ENCODE data around the gene CXCL16.
A peak's percentile ranks its signal among the peaks of the same experiment; 100 is the strongest.
"Not testable (repeated sequence)": the region's sequence is repeated elsewhere in the genome, so short reads cannot be mapped to it uniquely, and the experiment has no call there.

CXCL16 gene

GRCh38 chr17:4706121-4706520 lies 33.6 kb downstream of the CXCL16 start:
- TF ChIP-seq ZNF274 (IDR thresholded peaks at IDR 0.05; ENCODE audit: low read depth, low read length) = no peak

DNA sequence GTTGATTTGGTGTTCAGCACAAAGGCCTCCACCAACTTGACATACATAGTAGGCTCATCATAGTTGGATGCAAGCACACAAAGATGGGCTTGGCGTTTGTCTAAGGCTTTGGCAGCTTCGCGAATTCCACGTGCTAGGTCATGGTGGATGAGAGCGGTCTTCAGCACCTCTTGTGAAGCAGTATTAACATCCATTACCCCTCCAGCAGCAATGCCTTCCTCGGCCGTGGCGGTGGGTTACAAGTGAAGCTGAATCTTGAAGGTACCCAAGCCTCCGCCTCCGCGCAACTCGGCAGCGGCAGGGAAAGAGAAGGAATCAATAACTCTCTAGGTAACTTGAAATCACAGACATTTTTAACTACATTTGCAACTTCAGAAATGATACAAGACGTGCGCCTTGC lies 34.7 kb downstream of the CXCL16 start:
- H3K4me3 ChIP-seq (ENCODE audit: low read length) = peak overlapping the region; percentile 89; the same call in 1 of the 2 replicates
- TF ChIP-seq ZNF274 (IDR thresholded peaks at IDR 0.05; ENCODE audit: low read depth, low read length) = no peak

More at GRCh38 chr17:4706121-4706520, 33.6 kb downstream of the CXCL16 start:
- H3K4me3 ChIP-seq (ENCODE audit: low read length) = no peak overlapping the region

- H3K4me3 ChIP-seq (ENCODE audit: low read length) = peak overlapping the region; percentile 89
Measured at GRCh38 chr17:4704574-4704907, 35.2 kb downstream of the CXCL16 start.

DNA sequence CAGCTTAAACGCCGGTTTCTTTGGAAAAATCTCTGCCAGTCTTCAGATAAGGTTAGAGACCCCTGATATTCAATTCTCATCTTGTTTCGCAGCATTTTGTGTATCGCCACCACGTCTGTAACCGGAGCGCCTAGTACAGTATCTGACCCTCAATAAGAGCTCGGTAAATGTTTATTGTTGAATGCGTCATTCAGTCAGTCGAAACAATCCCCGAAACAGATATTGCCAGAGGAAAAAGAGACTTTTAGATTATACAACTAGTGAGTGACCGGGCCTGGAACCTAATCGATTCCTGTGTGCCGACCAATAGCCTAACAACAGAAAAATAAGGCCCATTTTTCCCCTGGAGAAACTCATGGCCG lies 36.4 kb downstream of the CXCL16 start:
- TF ChIP-seq ZNF274 (IDR thresholded peaks at IDR 0.05; ENCODE audit: low read depth, low read length) = no peak
- peak overlapping the region; percentile 89 for H3K4me3 ChIP-seq (ENCODE audit: low read length)

DNA sequence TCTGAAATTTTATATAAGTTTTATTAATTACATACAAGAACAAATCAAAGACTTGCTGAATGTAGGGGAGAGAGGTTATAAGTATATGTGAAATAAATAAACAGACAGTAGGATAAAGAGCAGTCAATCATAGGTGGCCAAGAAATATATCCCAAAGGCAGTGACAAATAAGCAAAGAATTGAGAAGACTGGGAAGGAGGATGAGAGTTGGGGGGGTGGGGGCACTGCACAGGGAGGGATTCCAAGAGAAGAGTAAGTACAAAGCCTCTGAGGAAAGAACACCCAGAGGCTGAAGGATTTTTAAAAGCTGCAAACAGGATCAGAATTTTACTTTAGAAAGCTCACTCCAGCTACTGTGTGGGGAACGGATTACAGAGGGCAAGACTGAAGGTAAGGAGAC lies 38.6 kb downstream of the CXCL16 start:
- no peak overlapping the region for H3K4me3 ChIP-seq (ENCODE audit: low read length)

DNA sequence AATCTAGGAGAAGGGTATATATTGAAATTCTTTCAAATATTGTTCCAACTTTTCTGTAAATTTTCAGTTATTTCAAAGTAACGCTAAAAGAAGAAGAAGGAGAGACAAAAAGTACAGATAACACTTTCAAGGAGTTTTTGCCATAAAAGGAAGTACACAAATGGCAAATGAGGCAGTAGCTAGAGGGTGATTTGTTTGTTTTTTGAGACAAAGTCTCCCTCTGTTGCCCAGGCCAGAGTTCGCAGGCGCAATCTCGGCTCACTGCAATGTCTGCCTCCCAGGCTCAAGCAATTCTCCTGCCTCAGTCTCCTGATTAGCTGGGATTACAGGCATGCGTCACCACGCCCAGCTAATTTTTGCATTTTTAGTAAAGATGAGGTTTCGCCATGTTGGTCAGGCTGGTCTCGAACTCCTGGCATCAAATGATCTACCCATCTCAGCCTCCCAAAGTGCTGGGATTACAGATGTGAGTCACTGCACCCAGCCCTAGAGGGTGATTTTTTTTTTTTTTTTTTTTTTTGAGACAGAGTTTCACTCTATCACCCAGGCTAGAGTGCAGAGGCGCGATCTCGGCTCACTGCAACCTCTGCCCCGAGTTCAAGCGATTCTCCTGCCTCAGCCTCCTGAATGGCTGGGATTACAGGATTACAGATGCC lies 40.2 kb downstream of the CXCL16 start:
- H3K4me3 ChIP-seq (ENCODE audit: low read length) = not testable (repeated sequence)

More for the DNA sequence above, 38.6 kb downstream of the CXCL16 start:
- no peak for TF ChIP-seq ZNF274 (IDR thresholded peaks at IDR 0.05; ENCODE audit: low read depth, low read length)

DNA sequence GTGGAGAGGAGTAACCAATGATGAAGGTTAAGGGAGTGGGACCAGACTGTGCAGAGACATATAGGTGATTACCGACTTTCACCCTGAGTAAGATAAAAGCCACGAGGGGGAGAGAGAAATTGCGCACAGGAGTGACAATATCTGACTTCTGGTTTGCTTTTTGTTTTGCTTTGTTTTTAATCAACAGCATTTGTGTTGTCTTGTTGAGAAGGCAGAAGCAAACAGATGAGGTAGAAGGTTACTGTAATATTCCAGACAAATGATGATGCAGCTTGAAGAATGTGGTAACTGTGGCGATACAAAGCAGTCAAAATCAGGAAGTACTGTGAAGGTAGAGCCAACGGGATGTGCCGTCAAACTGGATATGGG lies 43.3 kb downstream of the CXCL16 start:
- TF ChIP-seq ZNF274 (IDR thresholded peaks at IDR 0.05; ENCODE audit: low read depth, low read length) = no peak
- H3K4me3 ChIP-seq (ENCODE audit: low read length) = no peak overlapping the region

GRCh38 chr17:4693416-4693815 lies 46.3 kb downstream of the CXCL16 start:
- no peak for TF ChIP-seq ZNF274 (IDR thresholded peaks at IDR 0.05; ENCODE audit: low read depth, low read length)

GRCh38 chr17:4691686-4692085 lies 48.0 kb downstream of the CXCL16 start:
- no peak overlapping the region for H3K4me3 ChIP-seq (ENCODE audit: low read length)
- no peak for TF ChIP-seq ZNF274 (IDR thresholded peaks at IDR 0.05; ENCODE audit: low read depth, low read length)

More at GRCh38 chr17:4693416-4693815, 46.3 kb downstream of the CXCL16 start:
- H3K4me3 ChIP-seq (ENCODE audit: low read length) = no peak overlapping the region

- TF ChIP-seq ZNF274 (IDR thresholded peaks at IDR 0.05; ENCODE audit: low read depth, low read length) = no peak
- H3K4me3 ChIP-seq (ENCODE audit: low read length) = no peak overlapping the region
Measured at GRCh38 chr17:4690745-4691144, 49.0 kb downstream of the CXCL16 start.

DNA sequence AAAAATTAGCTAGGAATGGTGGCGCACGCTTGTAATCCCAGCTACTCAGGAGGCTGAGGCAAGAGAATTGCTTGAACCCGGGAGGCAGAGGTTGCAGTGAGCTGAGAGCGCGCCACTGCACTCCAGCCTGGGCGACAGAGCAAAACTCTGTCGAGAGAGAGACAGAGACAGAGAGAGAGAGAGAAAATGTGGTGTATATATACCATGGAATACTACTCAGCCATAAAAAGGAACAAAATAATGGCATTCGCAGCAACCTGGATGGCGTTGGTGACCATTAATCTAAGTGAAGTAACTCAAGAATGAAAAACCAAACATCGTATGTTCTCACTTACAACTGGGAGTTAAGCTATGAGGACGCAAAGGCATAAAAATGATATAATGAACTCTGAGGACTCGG lies 49.9 kb downstream of the CXCL16 start:
- H3K4me3 ChIP-seq (ENCODE audit: low read length) = not testable (repeated sequence)

DNA sequence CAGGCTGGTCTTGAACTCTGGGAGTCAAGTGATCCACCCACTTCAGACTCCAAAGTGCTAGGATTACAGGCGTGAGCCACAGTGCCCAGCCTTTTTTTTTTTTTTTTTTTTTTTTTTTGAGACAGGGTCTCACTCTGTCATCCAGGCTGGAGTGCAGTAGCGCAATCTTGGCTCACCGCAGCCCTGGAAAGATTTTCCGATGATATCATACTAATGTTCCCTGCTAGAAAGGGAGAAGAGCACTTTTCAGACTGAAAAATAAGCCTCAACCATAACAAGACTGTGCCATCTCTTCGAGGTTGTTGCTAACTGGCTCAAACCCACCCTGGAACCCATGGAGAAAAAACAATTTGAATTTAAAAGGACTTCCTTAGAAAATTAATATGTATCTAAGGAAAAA lies 56.0 kb downstream of the CXCL16 start:
- H3K4me3 ChIP-seq (ENCODE audit: low read length) = not testable (repeated sequence)

Data from GM08714 (cell line).